CD4-positive, alpha-beta T cell treated with Interleukin-4 for 4 hours (primary cell): Measurements from ENCODE around the gene AUTS2.
"Not testable (repeated sequence)": the region's sequence is repeated elsewhere in the genome, so short reads cannot be mapped to it uniquely, and the experiment has no call there.

Experiments
- DNase-seq: peaks from one replicate; pipeline ENCODE4 v3.0.0-alpha.2; 2020

The AUTS2 gene

DNA sequence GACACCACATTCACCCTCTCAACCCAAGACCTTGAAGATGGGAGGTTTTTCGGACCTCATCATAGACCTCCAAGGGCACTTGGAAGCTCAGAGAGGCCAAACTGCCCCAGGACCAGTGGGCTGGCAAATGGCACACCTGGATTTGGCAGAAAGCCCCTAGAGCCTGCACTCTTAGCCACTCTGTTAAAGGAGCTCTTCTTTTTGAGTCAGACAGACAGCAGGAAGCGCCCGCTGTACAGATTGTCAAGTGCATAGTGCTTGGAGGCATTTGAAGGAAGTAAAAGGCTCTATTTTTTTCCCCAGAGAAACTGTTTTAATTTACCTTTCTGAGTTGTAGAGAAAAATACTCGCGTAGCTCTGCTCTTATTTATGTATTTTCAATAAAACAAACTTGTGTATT lies 1125.1 kb downstream of the AUTS2 start:
- DNase-seq, result no peak

DNA sequence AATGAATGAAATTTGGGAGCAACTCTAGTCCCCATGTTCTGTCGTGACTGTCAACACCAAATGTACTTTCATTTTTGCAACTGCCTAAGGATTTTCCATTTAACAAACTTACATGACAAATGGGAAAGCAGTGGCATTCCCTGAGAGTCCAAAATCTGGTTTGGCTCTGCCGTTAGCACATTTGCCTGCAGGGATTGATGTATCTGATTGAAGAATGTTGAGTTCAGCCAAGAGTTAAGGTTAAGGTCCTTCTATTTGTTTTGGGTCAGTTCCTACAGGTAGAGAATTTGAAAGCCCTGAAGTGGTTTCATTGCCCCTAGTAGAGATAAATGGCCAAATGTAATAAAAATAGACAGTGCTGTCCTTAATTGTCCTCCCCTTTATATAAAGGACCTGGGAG lies 1127.2 kb downstream of the AUTS2 start:
- no peak for DNase-seq

DNA sequence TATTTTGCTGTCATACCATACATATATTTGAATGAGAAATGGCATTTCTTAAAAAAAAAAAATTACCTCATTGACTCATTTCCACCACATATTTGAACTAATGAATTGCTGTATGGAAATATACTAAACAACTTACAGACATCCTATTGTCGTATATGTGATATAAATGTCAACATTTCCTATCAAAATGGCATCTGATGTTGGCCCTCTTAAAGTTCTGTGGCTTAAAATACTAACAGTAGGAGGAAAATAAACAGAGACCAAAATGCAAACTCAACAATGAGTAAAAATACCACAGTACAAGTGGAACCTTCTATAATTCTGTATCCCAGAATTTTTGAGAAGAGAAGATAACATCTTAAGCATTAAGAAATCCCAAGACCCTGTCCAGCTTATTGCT lies 1128.0 kb downstream of the AUTS2 start:
- no peak for DNase-seq

DNA sequence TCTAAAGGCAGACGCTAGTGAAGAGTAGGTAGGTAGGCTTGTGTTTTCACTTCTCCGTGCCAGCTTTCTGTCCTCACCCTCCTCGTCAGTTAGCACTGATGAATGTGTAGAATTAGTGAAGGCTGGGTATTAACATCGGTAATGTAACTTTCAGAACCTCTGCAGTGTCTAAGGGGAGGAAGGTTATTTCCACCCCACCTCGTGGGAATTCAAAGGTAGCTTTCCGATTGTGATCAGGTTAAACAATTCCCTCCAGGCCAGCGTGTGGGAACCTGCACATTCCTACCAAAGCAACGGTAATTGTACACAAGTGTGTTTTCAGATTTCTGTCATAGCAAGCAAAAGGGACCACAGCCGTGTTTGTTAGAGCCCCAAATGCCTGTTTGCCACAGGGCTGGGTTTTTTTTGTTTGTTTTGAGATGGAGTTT lies 1128.7 kb downstream of the AUTS2 start:
- no peak for DNase-seq

DNA sequence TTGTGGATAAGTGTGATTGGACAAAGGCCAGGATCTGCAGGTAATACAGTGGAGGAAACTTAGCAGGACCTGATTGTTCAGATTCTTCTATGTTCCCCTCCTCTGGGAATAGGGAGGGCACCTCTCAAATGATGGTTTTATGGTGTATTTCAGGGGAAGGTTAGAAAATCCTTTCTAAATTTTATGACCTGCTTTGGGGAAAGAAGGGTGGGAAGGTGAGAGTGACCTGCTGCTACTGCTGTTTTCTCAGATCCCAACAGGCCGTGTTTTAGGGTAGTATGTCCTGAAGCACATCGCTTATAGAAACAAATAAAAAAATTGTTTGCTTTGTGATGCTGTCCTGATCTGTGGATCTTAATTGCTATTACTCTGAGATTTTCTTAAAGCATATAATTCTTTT lies 1129.6 kb downstream of the AUTS2 start:
- DNase-seq, result no peak

DNA sequence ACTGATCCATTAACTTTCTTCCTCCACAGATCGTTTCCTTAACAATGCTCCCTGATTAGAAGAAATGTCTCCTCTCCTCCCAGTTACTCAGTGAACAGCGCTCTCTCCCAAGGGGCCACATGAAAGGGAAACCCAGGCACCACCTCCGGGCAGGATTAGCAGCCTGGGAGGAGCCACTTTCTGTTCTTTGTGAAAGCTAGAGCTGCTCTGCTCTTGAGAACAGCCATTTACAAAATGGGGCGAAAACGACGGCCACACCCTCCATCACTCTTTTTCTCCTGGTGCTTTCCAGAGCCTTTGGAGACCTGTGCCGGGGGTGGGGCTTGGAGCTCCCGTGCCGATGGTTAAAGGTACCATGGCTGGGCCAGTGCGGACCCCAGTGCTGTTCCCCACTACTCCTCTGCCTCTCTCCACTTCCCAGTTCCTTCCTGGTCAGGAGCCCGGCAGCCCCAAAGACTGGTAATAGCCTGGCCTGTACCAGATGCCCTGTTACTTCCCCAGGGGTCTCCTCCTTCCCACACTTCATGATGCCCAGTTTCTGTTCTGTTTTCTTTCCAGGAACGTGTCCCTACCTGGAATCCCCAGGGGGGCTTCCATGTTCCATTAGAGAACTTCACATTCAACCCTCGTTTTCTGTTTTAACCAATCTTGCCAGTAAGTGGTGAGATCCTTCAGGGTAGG lies 1130.7 kb downstream of the AUTS2 start:
- DNase-seq, result no peak

DNA sequence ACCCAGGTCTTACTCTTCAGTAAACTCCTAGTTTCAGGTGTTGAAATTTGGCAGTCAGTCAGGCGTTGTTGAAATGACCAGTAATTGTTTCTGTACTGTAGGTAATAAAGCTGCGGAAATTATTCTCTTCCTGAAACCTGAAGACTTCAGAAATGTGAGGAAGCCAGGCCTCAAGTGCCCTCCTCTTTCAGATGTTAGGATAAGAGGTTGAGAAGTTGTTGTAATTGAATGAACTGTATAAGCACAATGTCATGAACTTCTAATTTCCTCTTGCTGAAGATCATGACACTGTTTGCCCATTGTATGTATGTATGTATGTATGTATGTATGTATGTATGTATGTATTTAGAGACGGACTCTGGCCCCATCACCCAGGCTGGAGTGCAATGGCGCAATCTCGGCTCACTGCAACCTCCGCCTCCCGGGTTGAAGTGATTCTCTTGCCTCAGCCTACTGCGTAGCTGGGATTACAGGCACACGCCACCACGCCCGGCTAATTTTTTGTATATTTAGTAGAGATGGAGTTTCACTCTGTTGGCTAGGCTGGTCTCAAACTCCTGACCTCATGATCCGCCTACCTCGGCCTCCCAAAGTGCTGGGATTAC lies 1131.4 kb downstream of the AUTS2 start:
- DNase-seq, result not testable (repeated sequence)

DNA sequence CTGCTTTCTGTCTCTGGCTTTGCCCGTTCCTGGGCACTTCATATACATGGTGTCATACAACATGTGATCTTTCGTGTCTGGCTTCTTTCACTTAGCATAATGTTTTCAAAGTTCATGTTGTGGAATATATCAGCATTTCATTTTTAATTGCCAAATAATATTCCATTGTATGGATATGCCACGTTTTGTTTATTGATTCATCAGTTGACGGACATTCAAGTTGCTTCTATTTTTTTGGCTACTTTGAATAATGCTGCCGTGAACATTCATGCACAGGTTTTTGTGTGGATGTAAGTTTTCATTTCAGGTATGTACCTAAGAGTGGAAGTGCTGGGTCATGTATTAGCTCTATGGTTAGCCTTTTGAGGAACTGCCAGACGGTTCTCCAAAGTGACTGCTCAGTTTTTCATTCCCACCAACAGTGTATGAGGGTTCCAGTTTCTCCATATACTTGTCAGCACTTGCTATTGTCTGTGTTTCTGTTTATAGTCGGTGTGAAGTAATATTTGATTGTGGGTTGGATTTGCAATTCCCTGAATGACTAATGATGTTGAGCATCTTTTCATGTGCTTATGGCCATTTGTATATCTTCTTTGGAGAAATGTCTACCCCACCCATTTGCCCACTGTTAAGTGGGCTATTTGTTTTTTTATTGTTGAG lies 1132.3 kb downstream of the AUTS2 start:
- no peak for DNase-seq

DNA sequence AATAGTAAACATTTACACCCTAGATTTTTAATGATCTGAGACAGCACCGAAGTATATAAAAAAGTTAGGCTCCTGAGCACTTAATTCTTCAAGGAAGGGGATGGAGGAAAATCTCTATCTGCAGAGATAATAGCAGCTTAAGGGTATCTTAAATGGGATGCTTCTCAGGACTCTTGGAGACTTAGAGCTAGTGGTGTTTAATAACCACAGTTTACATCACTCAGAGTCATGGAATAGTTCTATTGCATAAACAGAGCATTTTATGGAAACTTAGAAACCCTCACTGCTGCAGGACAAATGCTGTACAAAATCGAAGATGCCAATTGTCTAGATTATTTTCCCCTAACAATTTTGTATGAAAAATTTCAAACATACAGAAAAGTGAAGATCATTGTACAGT lies 1134.8 kb downstream of the AUTS2 start:
- no peak for DNase-seq

DNA sequence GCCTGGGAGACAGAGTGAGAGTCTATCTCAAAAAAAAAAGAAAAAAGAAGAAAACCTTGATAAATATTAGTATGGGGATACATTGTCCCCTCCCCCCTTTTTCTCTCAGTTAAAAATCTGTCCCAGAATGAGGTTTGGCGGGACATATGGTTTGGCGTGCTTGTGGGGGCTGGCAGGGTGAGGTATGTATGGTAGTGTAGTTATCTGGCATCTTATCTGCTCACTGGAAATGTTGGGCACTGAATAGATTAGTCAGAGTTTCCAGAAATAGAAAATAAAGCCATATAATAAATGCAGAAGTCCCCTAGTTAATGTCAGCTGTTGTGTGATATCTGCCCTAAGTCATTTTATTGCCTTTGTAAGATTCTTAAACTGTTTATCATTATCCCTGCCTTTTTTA lies 1136.1 kb downstream of the AUTS2 start:
- no peak for DNase-seq

DNA sequence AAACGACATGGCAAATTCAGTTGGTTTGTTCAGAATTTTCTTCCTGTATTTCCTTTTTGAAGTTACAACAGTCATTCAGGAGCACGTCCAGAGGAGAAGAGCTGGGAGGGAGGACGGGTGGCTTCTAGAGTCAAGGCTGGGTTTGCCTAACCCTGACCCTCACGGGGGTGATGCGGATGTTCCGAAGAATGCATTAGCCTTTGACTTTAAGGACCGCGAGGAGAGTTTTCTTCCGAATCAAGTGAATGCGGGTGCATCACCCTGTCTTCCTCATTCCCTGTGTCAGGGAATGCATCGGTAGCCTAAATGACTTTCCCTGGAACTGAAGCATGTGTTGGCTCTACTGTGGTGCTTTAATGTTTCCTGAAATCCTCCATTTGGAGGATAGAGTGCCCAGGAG lies 1137.0 kb downstream of the AUTS2 start:
- DNase-seq, result no peak

DNA sequence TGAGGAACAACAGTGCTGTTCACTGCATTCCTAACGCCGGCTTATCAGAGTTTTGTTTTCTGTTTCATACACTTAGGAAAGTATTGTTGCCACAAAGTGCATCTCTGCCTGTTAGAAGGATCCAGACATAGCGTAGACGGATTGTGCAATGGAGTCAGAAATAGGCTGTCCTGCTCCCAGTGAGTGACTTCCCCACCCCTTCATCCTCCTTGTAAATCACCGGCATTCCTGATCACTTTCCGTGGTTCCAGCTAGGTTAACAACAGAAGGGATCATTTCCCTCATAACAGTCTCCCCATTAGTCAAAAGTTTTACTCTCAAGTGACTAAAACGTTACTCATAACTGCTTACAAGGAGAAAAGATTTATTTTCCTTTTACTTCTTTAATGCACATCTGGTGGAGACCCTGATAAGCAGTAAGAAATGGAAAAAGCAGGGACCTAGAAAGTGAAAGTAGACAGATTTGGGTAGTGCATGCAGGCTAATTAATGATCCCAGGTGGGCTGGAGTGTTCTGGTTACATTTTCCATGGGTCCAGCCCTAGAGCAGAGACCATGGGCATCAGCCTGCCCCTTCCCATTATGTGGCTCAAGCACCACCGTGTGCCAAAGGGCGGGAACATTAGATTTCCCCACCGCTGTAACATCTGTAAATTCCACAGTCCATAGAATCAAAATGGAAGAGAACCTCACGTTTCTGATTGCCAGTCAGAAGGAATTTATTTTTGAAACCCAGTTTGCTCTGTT lies 1138.6 kb downstream of the AUTS2 start:
- DNase-seq, result no peak

DNA sequence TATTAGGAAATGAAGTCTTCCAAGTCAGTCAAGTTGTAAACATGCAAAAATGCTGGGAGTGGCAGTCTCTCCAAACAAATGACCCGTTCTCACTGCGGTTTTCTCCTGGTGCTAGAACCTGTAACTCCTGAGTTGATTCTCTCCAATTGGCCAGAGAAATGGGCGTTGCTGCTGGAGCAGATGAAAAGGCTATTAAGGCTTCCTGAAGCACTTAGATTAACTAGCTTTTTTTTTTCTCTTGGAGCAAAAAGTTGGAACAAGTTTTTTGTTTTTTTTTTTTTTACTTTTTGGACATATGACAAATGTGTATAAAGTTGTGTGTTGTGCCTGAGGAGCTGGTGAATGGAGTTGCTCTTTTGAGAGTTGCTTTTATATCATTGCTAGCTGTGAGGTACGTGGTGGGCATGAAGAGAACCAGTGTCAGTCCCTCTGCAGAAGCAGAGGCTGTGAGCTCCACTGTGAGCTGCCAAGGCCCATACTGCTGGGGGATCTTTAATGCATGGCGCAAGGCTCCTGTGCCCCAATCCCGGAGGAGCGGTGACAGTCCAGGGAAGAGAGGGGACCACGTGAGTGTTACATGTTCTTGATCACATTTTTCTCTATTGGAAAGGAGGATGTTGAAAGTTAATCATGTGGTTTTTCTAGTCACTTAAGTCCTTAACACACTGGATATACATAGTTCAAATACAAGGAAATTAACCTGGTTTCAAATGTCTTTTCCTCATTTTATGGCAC lies 1140.0 kb downstream of the AUTS2 start:
- no peak for DNase-seq

DNA sequence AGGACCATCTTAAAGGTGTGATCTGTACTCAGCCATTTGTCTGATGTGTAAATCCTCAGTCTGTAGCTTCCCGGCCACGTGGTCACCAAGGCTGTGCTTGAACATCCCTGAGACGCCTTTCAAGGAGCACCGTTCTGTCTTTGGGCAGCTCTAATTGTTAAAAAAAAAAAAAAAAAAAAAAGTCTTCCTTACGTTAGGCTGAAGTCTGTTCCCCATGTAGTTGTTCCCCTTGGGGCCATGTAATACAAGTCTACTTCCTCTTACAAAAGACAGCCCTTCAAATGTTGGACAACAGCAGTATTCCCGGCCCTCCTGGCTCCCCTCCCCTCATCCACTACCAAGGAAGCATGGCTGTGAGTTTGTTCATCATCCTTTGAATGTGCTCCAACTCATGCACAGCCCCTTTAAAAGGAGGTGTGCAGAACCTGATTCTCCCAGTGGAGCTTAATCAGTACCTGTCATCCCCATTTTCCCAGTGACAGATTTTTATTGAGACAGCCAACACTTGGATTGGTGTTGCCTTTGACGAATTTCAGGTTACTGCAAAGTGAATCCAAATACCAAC lies 1141.5 kb downstream of the AUTS2 start:
- DNase-seq, result no peak

DNA sequence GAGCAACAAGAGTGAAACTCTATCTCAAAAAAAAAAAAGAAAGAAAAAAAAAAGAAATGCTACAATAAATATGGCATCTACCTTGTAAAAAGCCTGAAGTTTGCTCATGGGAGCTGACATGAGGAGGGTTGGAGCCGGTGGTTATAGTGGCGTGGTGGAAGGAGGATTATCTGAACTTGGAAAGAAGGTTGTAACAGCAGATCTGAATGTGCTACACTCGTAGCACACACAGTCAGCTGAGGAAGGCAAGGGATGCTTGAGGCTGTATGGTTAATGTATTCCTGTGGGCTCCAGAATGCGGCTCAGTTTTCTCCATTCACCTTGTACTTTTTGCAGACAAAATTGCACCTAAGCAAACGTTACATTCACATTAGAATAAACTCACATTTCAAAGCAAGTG lies 1143.4 kb downstream of the AUTS2 start:
- no peak for DNase-seq

DNA sequence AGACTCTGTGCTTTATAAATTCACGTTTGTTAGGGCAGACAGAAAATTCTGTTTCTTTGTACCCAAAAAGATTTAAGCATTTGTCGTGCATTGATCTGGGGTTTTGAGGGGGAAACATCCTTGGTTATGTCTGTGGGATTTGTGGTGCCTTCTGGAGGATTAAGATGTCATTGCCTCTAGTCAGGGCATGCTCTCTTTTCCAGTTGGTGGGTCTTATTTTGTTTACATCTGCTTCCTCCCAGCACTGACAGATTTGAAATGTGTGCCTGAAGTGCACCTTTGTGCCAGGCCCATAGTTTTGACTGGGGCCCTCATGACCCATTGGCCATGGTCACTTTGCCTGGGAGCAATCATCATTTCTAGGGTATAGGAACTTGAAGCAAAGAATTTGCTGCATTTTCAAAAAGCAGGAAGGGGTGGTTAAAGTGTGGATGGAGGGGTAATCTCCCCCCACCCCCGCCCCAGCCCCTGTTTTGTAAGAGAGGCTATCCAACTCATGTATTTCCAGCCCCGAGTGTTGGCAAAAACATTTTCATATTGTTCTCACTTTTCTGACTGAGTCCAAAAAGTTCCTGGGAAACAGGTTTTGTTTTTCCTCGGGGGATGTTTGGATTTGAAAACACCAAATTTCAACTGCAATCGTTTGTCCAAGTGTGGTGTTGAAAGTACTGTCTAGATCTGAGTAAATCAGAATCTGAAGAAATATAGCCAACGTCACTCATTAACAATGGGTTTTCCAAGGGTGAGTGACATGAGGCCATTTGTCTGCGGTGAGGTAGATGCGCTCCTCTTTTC lies 1145.5 kb downstream of the AUTS2 start:
- no peak for DNase-seq

DNA sequence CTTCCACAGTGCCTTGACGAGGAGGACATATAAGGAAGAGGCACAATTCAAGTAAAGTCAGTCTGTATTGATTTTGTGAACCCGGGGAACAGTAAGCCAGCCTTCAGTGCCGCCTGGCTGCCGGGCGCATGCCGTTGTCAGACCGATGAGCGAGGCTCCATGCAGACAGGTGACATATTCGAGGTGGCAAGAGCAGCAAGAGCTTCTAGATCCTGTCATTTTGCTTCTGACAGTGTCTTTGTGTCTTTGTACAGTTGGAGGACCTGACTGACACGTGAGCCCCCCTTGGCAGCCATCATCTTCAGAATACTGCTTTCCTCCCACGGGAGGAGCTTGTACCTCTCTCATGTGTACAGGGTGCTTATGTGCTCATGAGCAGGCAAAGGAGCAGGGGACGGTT lies 1146.2 kb downstream of the AUTS2 start:
- no peak for DNase-seq

DNA sequence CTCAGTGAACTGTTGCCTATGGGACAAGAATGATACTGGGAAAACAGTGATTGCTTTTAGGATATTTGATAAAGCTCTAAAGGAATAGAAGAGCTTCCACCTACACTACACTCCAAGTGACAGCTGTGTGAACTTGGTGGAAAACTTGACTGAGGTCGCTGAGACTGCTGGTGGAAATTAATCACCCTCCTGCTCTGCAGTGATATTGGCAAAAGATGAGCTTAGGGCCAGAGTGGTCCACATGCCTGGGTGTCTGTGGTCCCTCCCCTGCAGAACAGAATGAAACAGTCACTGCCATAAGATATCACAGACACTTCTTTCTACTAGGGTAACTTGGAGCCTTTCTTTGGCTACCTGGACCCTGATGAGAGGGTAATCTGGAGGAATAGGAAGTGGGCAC lies 1151.6 kb downstream of the AUTS2 start:
- no peak for DNase-seq

DNA sequence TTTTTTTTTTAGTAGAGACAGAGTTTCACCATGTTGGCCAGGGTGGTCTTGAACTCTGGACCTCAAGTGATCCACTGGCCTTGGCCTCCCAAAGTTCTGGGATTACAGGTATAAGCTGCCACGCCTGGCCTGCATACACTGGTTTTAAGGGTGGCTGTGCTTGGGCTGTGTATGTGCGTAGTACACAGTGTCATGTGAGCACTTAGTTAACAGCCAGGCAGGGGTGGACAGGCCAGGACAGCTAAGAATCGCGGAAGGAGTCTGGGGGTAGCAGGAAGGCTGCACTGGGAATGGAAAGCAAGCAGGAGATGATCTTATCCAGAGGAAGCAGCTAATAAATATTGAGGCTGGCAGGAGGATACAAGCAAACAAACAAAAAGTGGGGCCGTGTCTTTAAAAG lies 1153.6 kb downstream of the AUTS2 start:
- DNase-seq, result no peak

DNA sequence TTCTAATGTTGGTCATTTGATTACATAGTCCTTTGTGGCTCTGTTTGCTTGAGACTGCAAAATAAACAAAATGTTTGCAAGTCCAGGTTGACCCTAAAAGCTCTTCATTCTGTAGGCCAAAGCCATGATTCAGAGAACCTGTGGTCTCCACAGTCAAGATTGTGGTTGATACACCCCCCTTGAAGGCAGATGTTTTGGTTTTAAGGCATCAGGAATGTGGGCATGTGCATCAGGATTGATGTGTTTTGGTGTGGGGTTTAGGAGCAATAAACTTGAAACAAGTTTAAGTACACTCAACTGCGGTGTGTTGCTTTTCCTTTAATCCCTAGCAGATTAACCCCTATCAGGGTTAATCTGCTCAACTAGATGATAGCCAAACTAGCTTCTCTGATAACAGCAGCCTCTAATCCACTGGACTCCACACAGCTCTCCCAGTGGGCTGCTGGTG lies 1154.5 kb downstream of the AUTS2 start:
- no peak for DNase-seq

DNA sequence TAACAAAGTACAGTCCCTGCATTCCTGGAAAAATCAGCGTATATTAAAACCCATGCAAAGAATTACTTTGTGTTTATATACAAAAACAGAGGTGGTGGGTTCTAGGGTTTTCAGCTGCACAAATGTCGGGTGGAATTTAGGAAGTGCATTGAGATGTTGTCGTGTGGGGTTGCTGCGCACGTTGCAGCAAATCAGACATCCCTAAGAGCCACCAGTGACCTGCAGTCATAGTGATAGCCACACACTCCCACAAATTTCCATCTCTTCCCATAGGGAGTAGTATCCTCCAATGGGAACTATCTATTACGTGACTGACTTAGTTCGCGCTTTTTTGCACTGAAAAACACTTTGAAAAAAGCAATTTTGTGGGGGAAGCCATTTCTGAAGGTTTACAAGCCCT lies 1158.5 kb downstream of the AUTS2 start:
- DNase-seq, result no peak

DNA sequence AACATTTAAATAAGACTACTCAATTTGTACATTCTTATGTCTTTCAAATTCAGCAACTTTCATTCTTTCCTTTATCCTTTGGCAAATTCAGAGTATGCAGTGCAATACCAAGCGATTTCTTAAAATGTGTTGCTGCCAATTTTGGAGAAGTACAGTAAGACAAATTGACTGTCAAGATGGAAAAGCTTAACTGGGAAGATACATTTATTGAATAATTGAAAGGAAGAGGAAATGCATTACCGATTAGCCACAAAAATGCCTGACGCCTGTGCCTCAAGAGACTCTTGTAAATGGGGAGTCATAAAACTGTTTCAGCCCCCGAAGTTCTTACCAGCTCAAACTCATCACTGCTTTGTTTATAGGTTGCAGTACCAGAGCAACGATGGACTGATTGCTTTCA lies 1160.4 kb downstream of the AUTS2 start:
- DNase-seq, result no peak
